GM23338 (cell line): ENCODE results near the gene ACAN. TPM values are rescaled to one million over a fixed set of nuclear protein-coding genes. Genes with fewer than 3 reads are reported as not detected.

Experiments used
- ATAC-seq: fragments of 200-7000 bp; cut with Tn5 transposase; 3 replicates; pipeline ENCODE4 v1.9.1; 2020
- DNase-seq: peaks from one replicate; pipeline ENCODE4 v3.0.0-alpha.2; 2015; ENCODE audit warnings: low spot score
- H2AFZ ChIP-seq: fragments of 200-600 bp; sonication (generic); 2 replicates; pipeline ENCODE4 v1.8.0; 2016; ENCODE audit warnings: antibody characterized with exemption, mild to moderate bottlenecking, moderate library complexity
- H3F3A ChIP-seq: fragments of 200-600 bp; sonication (generic); replicated peaks from 2 replicates; pipeline ENCODE4 v1.8.0; 2017; ENCODE audit warnings: antibody characterized with exemption, mixed run types, low read depth
- H3K27ac ChIP-seq: fragments of 200-600 bp; sonication (generic); 2 replicates; pipeline ENCODE4 v1.6.1; 2016; ENCODE audit warnings: low read depth
- H3K27me3 ChIP-seq: fragments of 200-600 bp; sonication (generic); 2 replicates; pipeline ENCODE4 v1.8.0; 2016; ENCODE audit warnings: mild to moderate bottlenecking, mixed run types, moderate library complexity; ENCODE audit not compliant: insufficient read depth
- H3K36me3 ChIP-seq: fragments of 200-600 bp; sonication (generic); 2 replicates; pipeline ENCODE4 v1.8.0; 2016; ENCODE audit warnings: mild to moderate bottlenecking; ENCODE audit not compliant: insufficient read depth
- H3K4me1 ChIP-seq: fragments of 200-600 bp; sonication (generic); 2 replicates; pipeline ENCODE4 v1.8.0; 2016; ENCODE audit warnings: mild to moderate bottlenecking, moderate library complexity; ENCODE audit not compliant: insufficient read depth
- H3K4me2 ChIP-seq: fragments of 200-600 bp; sonication (generic); 2 replicates; pipeline ENCODE4 v1.7.1; 2017; ENCODE audit warnings: mixed run types
- H3K4me3 ChIP-seq: fragments of 200-600 bp; sonication (generic); 2 replicates; pipeline ENCODE4 v1.6.1; 2016; ENCODE audit warnings: mixed run types
- H3K79me2 ChIP-seq: fragments of 200-600 bp; sonication (generic); replicated peaks from 2 replicates; pipeline ENCODE4 v1.8.0; 2017; ENCODE audit warnings: mild to moderate bottlenecking; ENCODE audit not compliant: insufficient read depth
- H3K9me2 ChIP-seq: fragments of 200-600 bp; sonication (generic); 2 replicates; pipeline ENCODE4 v1.8.0; 2017; ENCODE audit not compliant: insufficient read depth
- H4K20me1 ChIP-seq: fragments of 200-600 bp; sonication (generic); replicated peaks from 2 replicates; pipeline ENCODE4 v1.8.0; 2017; ENCODE audit warnings: mild to moderate bottlenecking; ENCODE audit not compliant: insufficient read depth
- H3K27ac Mint-ChIP-seq: 2 replicates; pipeline ENCODE4 v1.8.0; 2020; ENCODE audit warnings: inconsistent platforms, mild to moderate bottlenecking, moderate library complexity, mixed read lengths
- H3K27me3 Mint-ChIP-seq: 3 replicates; pipeline ENCODE4 v1.8.0; 2022; ENCODE audit warnings: low read depth, mild to moderate bottlenecking, moderate library complexity, mixed read lengths, inconsistent platforms; ENCODE audit not compliant: insufficient read depth, poor library complexity
- H3K36me3 Mint-ChIP-seq: 3 replicates; pipeline ENCODE4 v1.8.0; 2021; ENCODE audit warnings: low read depth, mild to moderate bottlenecking, inconsistent platforms, moderate library complexity, mixed read lengths
- H3K4me1 Mint-ChIP-seq: 3 replicates; pipeline ENCODE4 v1.8.0; 2020; ENCODE audit warnings: mild to moderate bottlenecking, inconsistent platforms, mixed read lengths
- H3K4me3 Mint-ChIP-seq: 3 replicates; pipeline ENCODE4 v1.8.0; 2021; ENCODE audit warnings: moderate library complexity, mild to moderate bottlenecking, inconsistent platforms, mixed read lengths
- H3K9me3 Mint-ChIP-seq: 3 replicates; pipeline ENCODE4 v1.8.0; 2020; ENCODE audit warnings: moderate library complexity, mild to moderate bottlenecking, inconsistent platforms, mixed read lengths
- CREB1 ChIP-seq: fragments of 250-450 bp; sonication (Bioruptor Pico); IDR thresholded peaks from 2 replicates; pipeline ENCODE4 v1.5.0; 2020; ENCODE audit warnings: low read depth, mild to moderate bottlenecking, moderate library complexity
- EZH2 ChIP-seq: fragments of 200-600 bp; sonication (generic); IDR thresholded peaks from one replicate; pipeline ENCODE4 v1.8.0; 2017; ENCODE audit warnings: antibody characterized with exemption, mild to moderate bottlenecking, low read depth; ENCODE audit not compliant: unreplicated experiment
- EZH2phosphoT487 ChIP-seq: fragments of 200-600 bp; sonication (generic); IDR thresholded peaks from one replicate; pipeline ENCODE4 v1.8.1; 2018; ENCODE audit warnings: antibody characterized with exemption; ENCODE audit not compliant: unreplicated experiment
- NANOG ChIP-seq: IDR thresholded peaks from 2 replicates; pipeline ENCODE4 v1.6.1; 2016; ENCODE audit warnings: antibody characterized with exemption, borderline replicate concordance
- STAT1 ChIP-seq: IDR thresholded peaks from one replicate; pipeline ENCODE4 v1.6.1; 2016; ENCODE audit warnings: antibody characterized with exemption; ENCODE audit not compliant: unreplicated experiment
- ZNF331 ChIP-seq: fragments of 250-450 bp; sonication (Bioruptor Pico); IDR thresholded peaks from 2 replicates; pipeline ENCODE4 v1.5.0; 2020; ENCODE audit warnings: low read depth, mild to moderate bottlenecking, moderate library complexity
- polyA plus RNA-seq: library from polyadenylated mRNA; unstranded; fragments of >200 nt; fragmentation: Nextera tagmentation; extraction: Ambion mirVana; gene quantifications from 2 replicates; pipeline ENCODE4 v1.2.1, GENCODE V29; 2016
- total RNA-seq: library from RNA; depleted of rRNA; stranded (reverse); fragments of >200 nt; shearing (Covaris generic); gene quantifications from 2 replicates; pipeline ENCODE4 v1.2.3, GENCODE V29; 2014
- TF ChIP-seq, protein P1 (sequence below): fragments of 250-450 bp; sonication (Bioruptor Pico); IDR thresholded peaks from 2 replicates; pipeline ENCODE4 v1.5.0; 2020; ENCODE audit warnings: mild to moderate bottlenecking, moderate library complexity
- TF ChIP-seq, protein P2 (sequence below): IDR thresholded peaks from one replicate; pipeline ENCODE4 v1.6.1; 2018; ENCODE audit warnings: antibody characterized with exemption; ENCODE audit not compliant: unreplicated experiment
- TF ChIP-seq, protein P3 (sequence below): IDR thresholded peaks from 2 replicates; pipeline ENCODE4 v1.6.1; 2016; ENCODE audit warnings: antibody characterized with exemption

The ACAN gene
- total and polyA plus RNA-seq, 2 experiments from 2014 or later = 2.5 to 4.9 TPM

DNA sequence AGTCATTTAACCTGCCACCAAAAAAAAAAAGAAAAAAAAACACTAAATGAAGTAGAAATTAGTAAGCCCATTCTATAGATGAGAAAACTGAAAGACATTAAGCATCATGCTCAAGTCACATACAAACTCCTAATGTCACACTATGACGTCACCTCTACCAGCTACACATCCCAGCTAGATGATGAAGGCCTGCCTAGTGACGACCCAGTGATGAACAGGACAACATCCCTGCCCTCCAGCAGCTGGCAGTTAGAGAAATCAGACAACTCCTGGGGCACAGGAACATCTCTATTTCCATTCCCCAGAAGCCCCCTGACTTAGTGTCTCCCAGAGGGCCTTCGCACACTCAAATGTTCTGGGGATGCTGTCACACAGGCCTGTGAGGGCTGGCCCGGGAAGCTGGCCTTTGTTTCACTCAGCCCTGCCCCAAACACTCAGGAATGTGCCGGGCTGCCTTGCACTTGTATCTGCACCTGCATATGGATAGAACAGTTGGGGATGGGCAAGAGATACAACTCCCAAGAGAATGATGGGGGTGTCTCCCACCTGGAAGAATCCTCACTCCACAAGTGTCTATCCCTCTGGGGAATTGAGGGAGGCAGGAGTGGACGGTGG, 99.1 kb downstream of the ACAN start (continued):
- TF ChIP-seq, protein P1, sequence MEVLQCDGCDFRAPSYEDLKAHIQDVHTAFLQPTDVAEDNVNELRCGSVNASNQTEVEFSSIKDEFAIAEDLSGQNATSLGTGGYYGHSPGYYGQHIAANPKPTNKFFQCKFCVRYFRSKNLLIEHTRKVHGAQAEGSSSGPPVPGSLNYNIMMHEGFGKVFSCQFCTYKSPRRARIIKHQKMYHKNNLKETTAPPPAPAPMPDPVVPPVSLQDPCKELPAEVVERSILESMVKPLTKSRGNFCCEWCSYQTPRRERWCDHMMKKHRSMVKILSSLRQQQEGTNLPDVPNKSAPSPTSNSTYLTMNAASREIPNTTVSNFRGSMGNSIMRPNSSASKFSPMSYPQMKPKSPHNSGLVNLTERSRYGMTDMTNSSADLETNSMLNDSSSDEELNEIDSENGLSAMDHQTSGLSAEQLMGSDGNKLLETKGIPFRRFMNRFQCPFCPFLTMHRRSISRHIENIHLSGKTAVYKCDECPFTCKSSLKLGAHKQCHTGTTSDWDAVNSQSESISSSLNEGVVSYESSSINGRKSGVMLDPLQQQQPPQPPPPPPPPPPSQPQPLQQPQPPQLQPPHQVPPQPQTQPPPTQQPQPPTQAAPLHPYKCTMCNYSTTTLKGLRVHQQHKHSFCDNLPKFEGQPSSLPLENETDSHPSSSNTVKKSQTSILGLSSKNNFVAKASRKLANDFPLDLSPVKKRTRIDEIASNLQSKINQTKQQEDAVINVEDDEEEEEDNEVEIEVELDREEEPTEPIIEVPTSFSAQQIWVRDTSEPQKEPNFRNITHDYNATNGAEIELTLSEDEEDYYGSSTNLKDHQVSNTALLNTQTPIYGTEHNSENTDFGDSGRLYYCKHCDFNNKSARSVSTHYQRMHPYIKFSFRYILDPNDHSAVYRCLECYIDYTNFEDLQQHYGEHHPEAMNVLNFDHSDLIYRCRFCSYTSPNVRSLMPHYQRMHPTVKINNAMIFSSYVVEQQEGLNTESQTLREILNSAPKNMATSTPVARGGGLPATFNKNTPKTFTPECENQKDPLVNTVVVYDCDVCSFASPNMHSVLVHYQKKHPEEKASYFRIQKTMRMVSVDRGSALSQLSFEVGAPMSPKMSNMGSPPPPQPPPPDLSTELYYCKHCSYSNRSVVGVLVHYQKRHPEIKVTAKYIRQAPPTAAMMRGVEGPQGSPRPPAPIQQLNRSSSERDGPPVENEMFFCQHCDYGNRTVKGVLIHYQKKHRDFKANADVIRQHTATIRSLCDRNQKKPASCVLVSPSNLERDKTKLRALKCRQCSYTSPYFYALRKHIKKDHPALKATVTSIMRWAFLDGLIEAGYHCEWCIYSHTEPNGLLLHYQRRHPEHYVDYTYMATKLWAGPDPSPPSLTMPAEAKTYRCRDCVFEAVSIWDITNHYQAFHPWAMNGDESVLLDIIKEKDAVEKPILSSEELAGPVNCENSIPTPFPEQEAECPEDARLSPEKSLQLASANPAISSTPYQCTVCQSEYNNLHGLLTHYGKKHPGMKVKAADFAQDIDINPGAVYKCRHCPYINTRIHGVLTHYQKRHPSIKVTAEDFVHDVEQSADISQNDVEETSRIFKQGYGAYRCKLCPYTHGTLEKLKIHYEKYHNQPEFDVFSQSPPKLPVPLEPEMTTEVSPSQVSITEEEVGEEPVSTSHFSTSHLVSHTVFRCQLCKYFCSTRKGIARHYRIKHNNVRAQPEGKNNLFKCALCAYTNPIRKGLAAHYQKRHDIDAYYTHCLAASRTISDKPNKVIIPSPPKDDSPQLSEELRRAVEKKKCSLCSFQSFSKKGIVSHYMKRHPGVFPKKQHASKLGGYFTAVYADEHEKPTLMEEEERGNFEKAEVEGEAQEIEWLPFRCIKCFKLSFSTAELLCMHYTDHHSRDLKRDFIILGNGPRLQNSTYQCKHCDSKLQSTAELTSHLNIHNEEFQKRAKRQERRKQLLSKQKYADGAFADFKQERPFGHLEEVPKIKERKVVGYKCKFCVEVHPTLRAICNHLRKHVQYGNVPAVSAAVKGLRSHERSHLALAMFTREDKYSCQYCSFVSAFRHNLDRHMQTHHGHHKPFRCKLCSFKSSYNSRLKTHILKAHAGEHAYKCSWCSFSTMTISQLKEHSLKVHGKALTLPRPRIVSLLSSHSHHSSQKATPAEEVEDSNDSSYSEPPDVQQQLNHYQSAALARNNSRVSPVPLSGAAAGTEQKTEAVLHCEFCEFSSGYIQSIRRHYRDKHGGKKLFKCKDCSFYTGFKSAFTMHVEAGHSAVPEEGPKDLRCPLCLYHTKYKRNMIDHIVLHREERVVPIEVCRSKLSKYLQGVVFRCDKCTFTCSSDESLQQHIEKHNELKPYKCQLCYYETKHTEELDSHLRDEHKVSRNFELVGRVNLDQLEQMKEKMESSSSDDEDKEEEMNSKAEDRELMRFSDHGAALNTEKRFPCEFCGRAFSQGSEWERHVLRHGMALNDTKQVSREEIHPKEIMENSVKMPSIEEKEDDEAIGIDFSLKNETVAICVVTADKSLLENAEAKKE (CRISPR knock-in tag) = no peak
- no peak for TF ChIP-seq EZH2phosphoT487
- TF ChIP-seq ZNF331 (CRISPR knock-in tag) = no peak
- TF ChIP-seq, protein P2, sequence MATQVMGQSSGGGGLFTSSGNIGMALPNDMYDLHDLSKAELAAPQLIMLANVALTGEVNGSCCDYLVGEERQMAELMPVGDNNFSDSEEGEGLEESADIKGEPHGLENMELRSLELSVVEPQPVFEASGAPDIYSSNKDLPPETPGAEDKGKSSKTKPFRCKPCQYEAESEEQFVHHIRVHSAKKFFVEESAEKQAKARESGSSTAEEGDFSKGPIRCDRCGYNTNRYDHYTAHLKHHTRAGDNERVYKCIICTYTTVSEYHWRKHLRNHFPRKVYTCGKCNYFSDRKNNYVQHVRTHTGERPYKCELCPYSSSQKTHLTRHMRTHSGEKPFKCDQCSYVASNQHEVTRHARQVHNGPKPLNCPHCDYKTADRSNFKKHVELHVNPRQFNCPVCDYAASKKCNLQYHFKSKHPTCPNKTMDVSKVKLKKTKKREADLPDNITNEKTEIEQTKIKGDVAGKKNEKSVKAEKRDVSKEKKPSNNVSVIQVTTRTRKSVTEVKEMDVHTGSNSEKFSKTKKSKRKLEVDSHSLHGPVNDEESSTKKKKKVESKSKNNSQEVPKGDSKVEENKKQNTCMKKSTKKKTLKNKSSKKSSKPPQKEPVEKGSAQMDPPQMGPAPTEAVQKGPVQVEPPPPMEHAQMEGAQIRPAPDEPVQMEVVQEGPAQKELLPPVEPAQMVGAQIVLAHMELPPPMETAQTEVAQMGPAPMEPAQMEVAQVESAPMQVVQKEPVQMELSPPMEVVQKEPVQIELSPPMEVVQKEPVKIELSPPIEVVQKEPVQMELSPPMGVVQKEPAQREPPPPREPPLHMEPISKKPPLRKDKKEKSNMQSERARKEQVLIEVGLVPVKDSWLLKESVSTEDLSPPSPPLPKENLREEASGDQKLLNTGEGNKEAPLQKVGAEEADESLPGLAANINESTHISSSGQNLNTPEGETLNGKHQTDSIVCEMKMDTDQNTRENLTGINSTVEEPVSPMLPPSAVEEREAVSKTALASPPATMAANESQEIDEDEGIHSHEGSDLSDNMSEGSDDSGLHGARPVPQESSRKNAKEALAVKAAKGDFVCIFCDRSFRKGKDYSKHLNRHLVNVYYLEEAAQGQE = no peak
- no peak for TF ChIP-seq NANOG

DNA sequence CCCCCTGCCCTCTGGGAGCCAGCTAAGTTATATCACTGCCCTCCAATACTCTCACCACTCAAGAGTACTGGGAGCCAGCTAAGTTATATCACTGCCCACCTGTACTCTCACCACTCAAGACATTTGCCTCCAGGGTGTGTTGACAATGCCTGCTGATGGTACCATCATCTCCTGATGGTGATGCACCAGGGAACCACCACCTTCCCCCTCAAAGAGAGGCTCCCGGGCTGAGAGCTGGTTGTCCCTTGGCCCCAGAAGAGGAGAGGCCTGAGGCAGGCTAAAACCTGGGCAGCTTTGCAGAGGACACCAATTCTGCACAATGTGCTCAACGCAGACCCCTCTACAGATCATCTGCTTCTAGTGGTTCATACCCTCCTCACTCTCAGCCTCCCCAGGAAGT, 99.6 kb downstream of the ACAN start:
- Histone ChIP-seq H3K27me3 (no peaks in the 10 kb centered on the region), H2AFZ (no peak overlapping the region), H3K27ac (no peak overlapping the region), H3K4me3 (no peak overlapping the region), H4K20me1 (peaks cover 44% of the 10 kb centered on the region), H3K4me1 (peaks cover 15% of the 10 kb centered on the region), H3K4me2 (no peak overlapping the region), H3K9me2 (no peaks in the 10 kb centered on the region), H3K36me3 (peaks cover 39% of the 10 kb centered on the region), H3F3A (peaks cover 52% of the 10 kb centered on the region), H3K79me2 (peaks cover 21% of the 10 kb centered on the region)
- H3K4me1 Mint-ChIP-seq = peaks cover 70% of the 10 kb centered on the region
- no peak overlapping the region for H3K4me3 Mint-ChIP-seq
- ATAC-seq (no peak), DNase-seq (no peak)
- peaks cover 99% of the 10 kb centered on the region for H3K36me3 Mint-ChIP-seq
- peaks cover 30% of the 10 kb centered on the region for H3K27me3 Mint-ChIP-seq
- no peak overlapping the region for H3K27ac Mint-ChIP-seq
- H3K9me3 Mint-ChIP-seq = no peaks in the 10 kb centered on the region; the same call in 1 of the 3 replicates
- TF ChIP-seq EZH2phosphoT487 (no peak), STAT1 (no peak), ZNF331 (CRISPR knock-in tag) (no peak), EZH2 (no peak), NANOG (no peak), CREB1 (no peak)
- TF ChIP-seq, protein P2 = no peak
- TF ChIP-seq, protein P3, sequence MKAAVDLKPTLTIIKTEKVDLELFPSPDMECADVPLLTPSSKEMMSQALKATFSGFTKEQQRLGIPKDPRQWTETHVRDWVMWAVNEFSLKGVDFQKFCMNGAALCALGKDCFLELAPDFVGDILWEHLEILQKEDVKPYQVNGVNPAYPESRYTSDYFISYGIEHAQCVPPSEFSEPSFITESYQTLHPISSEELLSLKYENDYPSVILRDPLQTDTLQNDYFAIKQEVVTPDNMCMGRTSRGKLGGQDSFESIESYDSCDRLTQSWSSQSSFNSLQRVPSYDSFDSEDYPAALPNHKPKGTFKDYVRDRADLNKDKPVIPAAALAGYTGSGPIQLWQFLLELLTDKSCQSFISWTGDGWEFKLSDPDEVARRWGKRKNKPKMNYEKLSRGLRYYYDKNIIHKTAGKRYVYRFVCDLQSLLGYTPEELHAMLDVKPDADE = no peak
